HepG2 (cell line): ENCODE measurements around the gene PREX1. TPM values are rescaled to one million over a fixed set of nuclear protein-coding genes. Genes with fewer than 3 reads are reported as not detected.

Source experiments
- DDIT3 ChIP-seq: sonication (generic); formaldehyde crosslinking; IDR thresholded peaks from 2 replicates; pipeline ENCODE4 v1.4.0; 2020; ENCODE audit warnings: mild to moderate bottlenecking, missing genetic modification reagents
- EHMT2 ChIP-seq: fragments of 200-600 bp; sonication (generic); IDR thresholded peaks from 2 replicates; pipeline ENCODE4 v1.7.0; 2017; ENCODE audit warnings: antibody characterized with exemption, low read depth, low read length, borderline replicate concordance
- MLX ChIP-seq: IDR thresholded peaks from 2 replicates; pipeline ENCODE4 v1.6.1; 2016
- MXI1 ChIP-seq: IDR thresholded peaks from 3 replicates; pipeline ENCODE4 v1.6.1; 2012; ENCODE audit warnings: low read depth, low read length, inconsistent platforms, borderline replicate concordance
- TFDP1 ChIP-seq: IDR thresholded peaks from 2 replicates; pipeline ENCODE4 v1.6.1; 2016; ENCODE audit warnings: missing compliant biosample characterization, missing genetic modification reagents, borderline replicate concordance
- ZBTB42 ChIP-seq: sonication (generic); formaldehyde crosslinking; IDR thresholded peaks from 2 replicates; pipeline ENCODE4 v1.5.0; 2020; ENCODE audit warnings: mild to moderate bottlenecking, missing genetic modification reagents
- ZBTB46 ChIP-seq: sonication (generic); formaldehyde crosslinking; IDR thresholded peaks from 2 replicates; pipeline ENCODE4 v1.4.0; 2020; ENCODE audit warnings: mild to moderate bottlenecking, missing genetic modification reagents, borderline replicate concordance
- ZNF143 ChIP-seq: sonication (generic); formaldehyde crosslinking; IDR thresholded peaks from 2 replicates; pipeline ENCODE4 v1.4.0; 2020; ENCODE audit warnings: missing genetic modification reagents
- ZSCAN9 ChIP-seq: IDR thresholded peaks from 2 replicates; pipeline ENCODE4 v1.6.1; 2016; ENCODE audit warnings: borderline replicate concordance
- polyA plus RNA-seq, 8 experiments: library from polyadenylated mRNA; depleted of rRNA in 3 of 8; stranded (reverse) in 7 of 8; unstranded in 1 of 8; fragments of >200 nt; fragmentation: Illumina TruSeq in 4 of 8; extraction: Trizol in 4 of 8; gene quantifications; 2 replicates each; pipeline versions ENCODE4 v1.2.1 to v1.2.3, GENCODE V29; 2011 to 2016; ENCODE audit warnings: low read depth in 4 of 8, missing spikeins in 1 of 8, mixed read lengths in 1 of 8; ENCODE audit not compliant: insufficient read depth in 1 of 8
- total RNA-seq, 5 experiments: library from RNA; depleted of rRNA; stranded (reverse); fragments of >200 nt; fragmentation: Illumina TruSeq; extraction: Trizol; gene quantifications; 2 replicates each; pipeline ENCODE4 v1.2.3, GENCODE V29; 2016; ENCODE audit warnings: low read depth in 1 of 5
- TF ChIP-seq, protein P1 (sequence below), 2 experiments: fragments of 450-650 bp in 1 of 2; sonication (generic) in 1 of 2; formaldehyde crosslinking in 1 of 2; IDR thresholded peaks; 2 replicates each; pipeline versions ENCODE4 v1.6.1 to v1.8.0; 2016 to 2022; ENCODE audit warnings: antibody characterized with exemption in 1 of 2, mild to moderate bottlenecking in 1 of 2, missing genetic modification reagents in 1 of 2
- TF ChIP-seq, protein P2 (sequence below): sonication (generic); IDR thresholded peaks from 2 replicates; pipeline ENCODE4 v1.6.1; 2016; ENCODE audit warnings: low read depth, borderline replicate concordance
- TF ChIP-seq, protein P3 (sequence below): sonication (generic); formaldehyde crosslinking; IDR thresholded peaks from 2 replicates; pipeline ENCODE4 v1.4.0; 2020; ENCODE audit warnings: missing genetic modification reagents, low read depth, mild to moderate bottlenecking, borderline replicate concordance

The PREX1 gene
- total and polyA plus RNA-seq, 2 of the 13 experiments (the other 11 are each of a cell fraction or from before 2014, with no cell fraction given): 0.02 to 0.04 TPM

DNA sequence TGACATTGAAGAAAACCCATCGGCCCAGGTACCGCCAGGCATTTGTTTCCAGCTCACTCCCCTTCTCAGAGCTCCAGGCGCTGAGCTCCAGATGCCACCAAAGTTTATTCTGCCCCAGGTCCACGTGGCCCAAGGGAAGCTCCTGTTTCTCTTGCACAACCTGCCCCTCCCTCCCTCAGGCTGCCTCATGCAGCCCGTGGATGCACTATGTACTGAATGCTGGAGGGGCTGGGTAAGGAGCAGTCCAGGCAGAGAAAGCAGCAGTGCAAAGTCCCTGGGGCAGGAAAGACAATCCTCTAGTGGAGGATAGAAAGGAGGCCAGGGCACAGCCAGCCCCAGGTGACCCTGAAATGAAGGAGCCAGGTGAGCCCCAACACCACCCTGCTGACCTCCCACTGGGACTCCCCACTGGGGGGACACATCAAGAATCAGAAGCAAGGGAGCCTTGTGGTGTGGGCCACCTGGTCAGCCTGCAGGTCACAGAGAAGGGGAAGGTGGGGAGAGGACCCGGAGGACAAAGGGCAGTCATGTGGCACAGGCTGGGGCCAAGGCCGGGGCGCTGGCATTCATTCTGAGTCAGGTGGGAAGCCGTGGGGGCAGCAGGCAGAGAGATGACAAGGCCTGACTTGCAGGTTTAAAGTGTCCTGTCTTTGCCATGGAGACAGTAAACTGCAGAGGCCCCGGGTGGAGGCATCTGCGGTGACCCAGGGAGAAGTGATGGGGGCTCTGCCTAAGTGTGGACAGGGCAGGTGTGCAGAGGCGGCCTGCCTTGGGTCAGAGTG, 230.1 kb downstream of the PREX1 start (continued):
- TF ChIP-seq, protein P1, sequence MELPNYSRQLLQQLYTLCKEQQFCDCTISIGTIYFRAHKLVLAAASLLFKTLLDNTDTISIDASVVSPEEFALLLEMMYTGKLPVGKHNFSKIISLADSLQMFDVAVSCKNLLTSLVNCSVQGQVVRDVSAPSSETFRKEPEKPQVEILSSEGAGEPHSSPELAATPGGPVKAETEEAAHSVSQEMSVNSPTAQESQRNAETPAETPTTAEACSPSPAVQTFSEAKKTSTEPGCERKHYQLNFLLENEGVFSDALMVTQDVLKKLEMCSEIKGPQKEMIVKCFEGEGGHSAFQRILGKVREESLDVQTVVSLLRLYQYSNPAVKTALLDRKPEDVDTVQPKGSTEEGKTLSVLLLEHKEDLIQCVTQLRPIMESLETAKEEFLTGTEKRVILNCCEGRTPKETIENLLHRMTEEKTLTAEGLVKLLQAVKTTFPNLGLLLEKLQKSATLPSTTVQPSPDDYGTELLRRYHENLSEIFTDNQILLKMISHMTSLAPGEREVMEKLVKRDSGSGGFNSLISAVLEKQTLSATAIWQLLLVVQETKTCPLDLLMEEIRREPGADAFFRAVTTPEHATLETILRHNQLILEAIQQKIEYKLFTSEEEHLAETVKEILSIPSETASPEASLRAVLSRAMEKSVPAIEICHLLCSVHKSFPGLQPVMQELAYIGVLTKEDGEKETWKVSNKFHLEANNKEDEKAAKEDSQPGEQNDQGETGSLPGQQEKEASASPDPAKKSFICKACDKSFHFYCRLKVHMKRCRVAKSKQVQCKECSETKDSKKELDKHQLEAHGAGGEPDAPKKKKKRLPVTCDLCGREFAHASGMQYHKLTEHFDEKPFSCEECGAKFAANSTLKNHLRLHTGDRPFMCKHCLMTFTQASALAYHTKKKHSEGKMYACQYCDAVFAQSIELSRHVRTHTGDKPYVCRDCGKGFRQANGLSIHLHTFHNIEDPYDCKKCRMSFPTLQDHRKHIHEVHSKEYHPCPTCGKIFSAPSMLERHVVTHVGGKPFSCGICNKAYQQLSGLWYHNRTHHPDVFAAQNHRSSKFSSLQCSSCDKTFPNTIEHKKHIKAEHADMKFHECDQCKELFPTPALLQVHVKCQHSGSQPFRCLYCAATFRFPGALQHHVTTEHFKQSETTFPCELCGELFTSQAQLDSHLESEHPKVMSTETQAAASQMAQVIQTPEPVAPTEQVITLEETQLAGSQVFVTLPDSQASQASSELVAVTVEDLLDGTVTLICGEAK (IDR thresholded peaks at IDR 0.05): no peak
- TF ChIP-seq, protein P1 (CRISPR knock-in tag; IDR thresholded peaks at IDR 0.05): no peak
- TF ChIP-seq, protein P2, sequence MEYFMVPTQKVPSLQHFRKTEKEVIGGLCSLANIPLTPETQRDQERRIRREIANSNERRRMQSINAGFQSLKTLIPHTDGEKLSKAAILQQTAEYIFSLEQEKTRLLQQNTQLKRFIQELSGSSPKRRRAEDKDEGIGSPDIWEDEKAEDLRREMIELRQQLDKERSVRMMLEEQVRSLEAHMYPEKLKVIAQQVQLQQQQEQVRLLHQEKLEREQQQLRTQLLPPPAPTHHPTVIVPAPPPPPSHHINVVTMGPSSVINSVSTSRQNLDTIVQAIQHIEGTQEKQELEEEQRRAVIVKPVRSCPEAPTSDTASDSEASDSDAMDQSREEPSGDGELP: peak; percentile 29; the same call in 1 of the 2 replicates
- 0 out of 2 replicates have a peak, but pooled peaks have one; percentile 37 for TF ChIP-seq ZBTB42 (CRISPR knock-in tag)
- no peak for TF ChIP-seq ZSCAN9 (CRISPR knock-in tag)
- TF ChIP-seq, protein P3, sequence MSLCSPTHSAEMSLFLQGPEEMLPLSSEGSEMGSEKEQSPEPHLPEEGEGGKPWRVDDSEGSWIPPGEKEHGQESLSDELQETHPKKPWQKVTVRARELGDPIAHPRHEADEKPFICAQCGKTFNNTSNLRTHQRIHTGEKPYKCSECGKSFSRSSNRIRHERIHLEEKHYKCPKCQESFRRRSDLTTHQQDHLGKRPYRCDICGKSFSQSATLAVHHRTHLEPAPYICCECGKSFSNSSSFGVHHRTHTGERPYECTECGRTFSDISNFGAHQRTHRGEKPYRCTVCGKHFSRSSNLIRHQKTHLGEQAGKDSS (CRISPR knock-in tag): no peak
- TF ChIP-seq ZNF143 (CRISPR knock-in tag): no peak
- no peak for TF ChIP-seq EHMT2
- TF ChIP-seq MLX (CRISPR knock-in tag): peak; percentile 88
- TF ChIP-seq ZBTB46 (CRISPR knock-in tag): no peak
- no peak for TF ChIP-seq DDIT3 (CRISPR knock-in tag)
- peak; percentile 69; the same call in 1 of the 2 replicates for TF ChIP-seq TFDP1 (CRISPR knock-in tag)
- TF ChIP-seq MXI1: peak; percentile 67; the same call in 1 of the 3 replicates
